Neuron (in vitro differentiated cells): ENCODE measurements around the gene UBE2Q2.
"Not testable (repeated sequence)": the region's sequence is repeated elsewhere in the genome, so short reads cannot be mapped to it uniquely, and the experiment has no call there.

Source experiments
- H2AFZ ChIP-seq: one replicate; pipeline ENCODE4 v1.6.1; 2013; ENCODE audit warnings: low read depth, mild to moderate bottlenecking, inconsistent platforms, low read length, moderate library complexity
- H3K27me3 ChIP-seq: one replicate; pipeline ENCODE4 v1.6.1; 2013; ENCODE audit warnings: low read length; ENCODE audit not compliant: insufficient read depth
- H3K36me3 ChIP-seq: one replicate; pipeline ENCODE4 v1.6.1; 2013; ENCODE audit warnings: low read length; ENCODE audit not compliant: insufficient read depth
- H3K4me1 ChIP-seq: one replicate; pipeline ENCODE4 v1.6.1; 2013; ENCODE audit warnings: low read length; ENCODE audit not compliant: insufficient read depth
- H3K4me3 ChIP-seq: 2 replicates; pipeline ENCODE4 v1.5.1; 2013; ENCODE audit warnings: mild to moderate bottlenecking, low read length, moderate library complexity
- H3K9me3 ChIP-seq: one replicate; pipeline ENCODE4 v1.6.1; 2013; ENCODE audit warnings: low read length

The UBE2Q2 gene

DNA sequence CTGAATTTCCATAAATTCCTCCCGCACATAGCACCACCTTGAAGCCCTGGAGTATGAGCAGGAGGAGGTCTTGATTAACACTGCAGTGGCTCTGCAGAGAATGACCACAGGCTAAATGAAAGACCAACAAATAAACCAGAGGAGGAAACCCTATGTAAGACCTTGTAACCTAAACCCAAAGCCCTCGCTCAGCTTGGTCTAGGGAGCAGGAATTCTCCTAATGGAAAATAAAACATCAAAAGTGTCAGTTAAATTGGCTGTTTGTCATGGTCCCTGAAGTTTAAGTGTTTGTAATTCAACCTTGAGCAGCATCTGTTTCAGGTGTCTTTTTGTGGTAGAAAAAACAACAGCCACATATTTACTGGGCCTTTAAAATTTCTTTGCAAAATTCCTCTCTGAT, 9.2 kb upstream of the UBE2Q2 start:
- Histone ChIP-seq H2AFZ (no peak overlapping the region), H3K4me1 (peaks cover 13% of the 10 kb centered on the region), H3K36me3 (no peaks in the 10 kb centered on the region), H3K9me3 (no peaks in the 10 kb centered on the region), H3K4me3 (no peak overlapping the region), H3K27me3 (peaks cover 4% of the 10 kb centered on the region)

- H3K36me3 ChIP-seq, result no peaks in the 10 kb centered on the region
- H2AFZ ChIP-seq, result no peak overlapping the region
- H3K9me3 ChIP-seq, result no peaks in the 10 kb centered on the region
- H3K4me1 ChIP-seq, result peaks cover 8% of the 10 kb centered on the region
- peaks cover 5% of the 10 kb centered on the region for H3K27me3 ChIP-seq
- H3K4me3 ChIP-seq, result no peak overlapping the region
Measured at GRCh38 chr15:75835990-75836958, 7.0 kb upstream of the UBE2Q2 start.

DNA sequence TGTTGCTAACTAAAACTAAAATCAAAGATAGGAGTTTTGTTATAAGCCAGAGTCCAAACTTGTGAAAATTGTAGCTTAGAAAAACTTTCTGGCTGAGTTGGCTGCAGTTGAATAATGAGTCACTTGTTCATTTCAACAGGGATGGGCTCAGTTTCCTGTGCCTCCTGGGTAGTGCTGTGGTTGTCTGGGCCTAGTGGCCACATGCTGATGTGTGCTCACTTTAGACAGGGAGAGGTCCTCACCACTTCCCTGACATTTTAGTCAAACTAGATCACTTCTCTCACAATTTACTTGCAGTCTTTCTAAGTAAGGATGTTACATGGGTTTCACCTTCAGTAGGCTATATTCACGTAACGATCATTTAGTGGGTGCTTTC, 6.3 kb upstream of the UBE2Q2 start:
- H3K36me3 ChIP-seq, result no peaks in the 10 kb centered on the region
- H2AFZ ChIP-seq, result no peak overlapping the region
- H3K27me3 ChIP-seq, result peaks cover 5% of the 10 kb centered on the region
- H3K4me1 ChIP-seq, result peaks cover under 1% of the 10 kb centered on the region
- no peaks in the 10 kb centered on the region for H3K9me3 ChIP-seq
- H3K4me3 ChIP-seq, result no peak overlapping the region

GRCh38 chr15:75840659-75841058, 2.6 kb upstream of the UBE2Q2 start:
- H3K9me3 ChIP-seq, result no peaks in the 10 kb centered on the region
- H3K36me3 ChIP-seq, result no peaks in the 10 kb centered on the region
- peaks cover 5% of the 10 kb centered on the region for H3K27me3 ChIP-seq
- peaks cover 14% of the 10 kb centered on the region for H3K4me1 ChIP-seq
- no peak overlapping the region for H3K4me3 ChIP-seq
- H2AFZ ChIP-seq, result no peak overlapping the region

DNA sequence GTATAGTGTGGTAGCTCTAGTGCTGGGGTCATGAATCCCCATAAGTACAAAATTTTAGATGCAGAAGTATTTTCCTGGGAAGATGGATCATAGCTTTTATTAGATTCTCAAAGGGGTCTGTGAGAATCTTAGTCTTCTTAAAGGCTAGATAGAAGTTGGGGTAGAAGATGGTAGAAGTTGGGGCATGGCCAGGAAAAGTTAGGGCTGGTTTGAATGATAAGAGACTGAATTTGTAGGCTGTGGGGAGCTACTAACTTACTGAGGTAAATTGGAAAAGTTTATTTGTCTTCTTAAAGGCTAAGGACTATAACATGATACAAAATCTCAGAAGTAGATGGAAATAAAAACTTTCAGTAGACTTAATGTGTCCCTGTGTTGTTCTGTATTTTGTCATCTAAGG, 1.6 kb upstream of the UBE2Q2 start:
- no peak overlapping the region for H3K4me3 ChIP-seq
- H3K9me3 ChIP-seq, result no peaks in the 10 kb centered on the region
- peaks cover 23% of the 10 kb centered on the region for H3K4me1 ChIP-seq
- H3K36me3 ChIP-seq, result no peaks in the 10 kb centered on the region
- H3K27me3 ChIP-seq, result peaks cover 5% of the 10 kb centered on the region
- no peak overlapping the region for H2AFZ ChIP-seq

GRCh38 chr15:75843678-75844581, 683 bp downstream of the UBE2Q2 start:
- no peaks in the 10 kb centered on the region for H3K36me3 ChIP-seq
- H3K4me3 ChIP-seq, result peak overlapping the region; percentile 97
- peak overlapping the region; percentile 95 for H2AFZ ChIP-seq
- H3K27me3 ChIP-seq, result peaks cover 2% of the 10 kb centered on the region
- H3K4me1 ChIP-seq, result peaks cover 29% of the 10 kb centered on the region
- no peaks in the 10 kb centered on the region for H3K9me3 ChIP-seq

- no peaks in the 10 kb centered on the region for H3K36me3 ChIP-seq
- H3K9me3 ChIP-seq, result no peaks in the 10 kb centered on the region
- H3K4me3 ChIP-seq, result peak overlapping the region; percentile 97
- H3K4me1 ChIP-seq, result peaks cover 29% of the 10 kb centered on the region
- H3K27me3 ChIP-seq, result no peaks in the 10 kb centered on the region
- no peak overlapping the region for H2AFZ ChIP-seq
Measured at GRCh38 chr15:75844629-75845335, 1.5 kb downstream of the UBE2Q2 start.

DNA sequence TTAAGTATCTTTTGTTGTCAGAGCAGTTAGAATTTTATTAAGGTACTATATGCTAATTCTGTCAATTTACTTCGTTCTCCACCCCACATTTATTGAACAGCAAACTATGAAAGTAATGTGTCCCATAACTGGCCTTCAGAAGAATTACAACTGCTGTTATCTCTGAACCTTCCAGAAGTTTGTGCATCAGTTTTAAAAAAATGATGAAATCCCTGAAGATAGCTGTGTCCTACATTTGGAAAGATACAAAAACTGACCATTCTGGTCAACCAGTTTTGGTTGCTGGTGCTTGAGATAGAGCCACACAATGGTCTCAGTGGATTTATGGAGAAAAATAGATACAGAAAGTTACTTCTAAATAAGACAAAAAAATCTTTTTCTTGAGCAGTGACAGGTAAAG, 5.9 kb downstream of the UBE2Q2 start:
- no peaks in the 10 kb centered on the region for H3K27me3 ChIP-seq
- H2AFZ ChIP-seq, result no peak overlapping the region
- peaks cover 4% of the 10 kb centered on the region for H3K36me3 ChIP-seq
- H3K4me3 ChIP-seq, result no peak overlapping the region
- H3K4me1 ChIP-seq, result peaks cover 29% of the 10 kb centered on the region
- no peaks in the 10 kb centered on the region for H3K9me3 ChIP-seq

DNA sequence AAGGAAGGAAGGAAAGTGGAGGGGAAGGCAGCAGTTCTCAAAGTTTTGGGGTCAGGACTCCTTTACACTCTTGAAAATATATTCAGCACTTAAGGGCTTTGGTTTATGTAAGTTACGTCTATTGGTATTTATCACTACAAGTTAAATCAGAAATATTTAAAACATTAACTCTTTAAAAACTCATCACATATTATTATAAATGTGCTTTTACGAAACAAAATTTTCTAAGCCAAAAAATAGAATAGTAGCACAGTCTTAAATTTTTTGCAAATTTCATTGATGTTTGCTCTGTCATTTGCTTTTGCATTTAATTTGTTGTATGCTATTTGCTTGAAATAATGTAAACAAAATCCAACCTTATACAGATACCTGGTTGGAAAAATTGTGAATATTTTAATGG, 7.5 kb downstream of the UBE2Q2 start:
- no peak overlapping the region for H2AFZ ChIP-seq
- H3K36me3 ChIP-seq, result peaks cover 15% of the 10 kb centered on the region
- H3K4me3 ChIP-seq, result no peak overlapping the region
- H3K27me3 ChIP-seq, result no peaks in the 10 kb centered on the region
- H3K4me1 ChIP-seq, result peaks cover 15% of the 10 kb centered on the region
- no peaks in the 10 kb centered on the region for H3K9me3 ChIP-seq

DNA sequence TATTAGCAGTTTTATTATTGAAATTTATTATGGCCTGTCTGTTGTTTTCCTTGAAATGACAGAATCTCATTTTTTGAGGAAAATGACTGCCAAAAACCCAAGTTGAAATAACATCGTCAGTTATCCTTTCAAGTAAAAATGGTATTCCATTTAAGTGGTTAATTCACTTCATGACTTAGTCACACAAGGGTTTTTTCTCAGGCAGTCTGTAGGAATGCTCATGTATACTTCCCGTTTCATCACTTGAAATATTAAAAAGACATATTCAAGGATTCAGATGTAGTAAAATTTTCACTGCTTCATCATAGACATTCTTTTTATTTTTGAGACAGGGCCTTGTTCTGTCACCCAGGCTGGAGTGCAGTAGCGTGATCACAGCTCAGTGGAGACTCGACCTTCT, 8.3 kb downstream of the UBE2Q2 start:
- H3K36me3 ChIP-seq, result peaks cover 22% of the 10 kb centered on the region
- not testable (repeated sequence) for H3K4me3 ChIP-seq, H3K4me1 ChIP-seq, H3K27me3 ChIP-seq, H3K9me3 ChIP-seq, H2AFZ ChIP-seq

DNA sequence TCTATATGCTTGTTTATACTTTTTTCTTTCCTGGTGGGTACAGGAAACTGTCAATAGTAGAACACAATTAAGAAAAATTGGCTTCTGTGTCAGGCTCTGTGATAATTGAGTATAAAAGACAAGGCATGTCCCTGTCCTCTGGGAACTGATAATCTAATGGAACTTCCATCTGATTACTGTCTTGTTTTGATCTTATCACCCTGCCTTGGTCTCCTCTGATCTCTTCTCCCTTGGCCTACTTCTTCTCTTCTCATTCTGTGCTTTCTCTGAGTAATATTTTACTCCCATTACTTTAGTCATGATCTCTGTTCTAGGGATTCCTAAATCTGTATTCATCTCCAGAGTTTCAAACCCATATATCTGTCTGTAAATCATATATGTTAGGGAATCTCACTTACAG, 14.6 kb downstream of the UBE2Q2 start:
- Histone ChIP-seq H3K36me3 (peaks cover 56% of the 10 kb centered on the region), H3K9me3 (no peaks in the 10 kb centered on the region), H3K4me1 (no peaks in the 10 kb centered on the region)

DNA sequence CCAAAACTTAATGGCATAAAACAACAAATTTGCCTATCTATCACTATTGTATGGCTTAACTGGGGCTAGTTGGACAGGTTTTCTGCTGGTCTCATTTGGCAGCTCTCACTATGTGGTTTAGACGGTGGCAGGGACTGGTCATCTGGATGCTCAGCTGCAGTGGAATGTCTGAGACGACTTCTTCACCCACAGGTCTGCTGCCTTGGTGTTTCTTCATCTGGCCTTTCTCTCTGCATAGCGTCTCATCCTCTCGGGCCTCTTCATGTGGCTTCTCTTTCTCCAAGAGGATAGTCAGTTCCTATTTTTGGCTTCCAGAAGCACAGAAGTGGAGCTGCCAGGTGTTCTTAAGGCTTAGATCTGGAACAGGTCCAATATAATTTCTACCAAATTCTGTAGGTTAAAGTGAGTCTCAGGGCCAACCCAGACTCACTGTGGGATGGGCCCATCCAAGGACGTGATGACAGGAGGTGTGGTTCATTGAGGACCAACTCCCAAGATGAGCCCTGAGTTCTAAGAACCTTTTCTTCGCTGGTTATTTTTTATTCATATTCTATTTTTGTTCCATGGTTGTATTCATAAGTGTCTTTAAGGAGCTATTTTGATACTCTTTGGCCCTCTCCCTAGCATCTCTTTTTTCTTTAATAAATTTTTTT, 18.6 kb downstream of the UBE2Q2 start:
- no peaks in the 10 kb centered on the region for H3K4me1 ChIP-seq

More for the DNA sequence above, 14.6 kb downstream of the UBE2Q2 start:
- Histone ChIP-seq H2AFZ (no peak overlapping the region), H3K27me3 (no peaks in the 10 kb centered on the region), H3K4me3 (no peak overlapping the region)

More for the DNA sequence above, 18.6 kb downstream of the UBE2Q2 start:
- H3K9me3 ChIP-seq, result no peaks in the 10 kb centered on the region
- H3K27me3 ChIP-seq, result no peaks in the 10 kb centered on the region
- H3K4me3 ChIP-seq, result no peak overlapping the region
- H2AFZ ChIP-seq, result no peak overlapping the region
- H3K36me3 ChIP-seq, result peaks cover 54% of the 10 kb centered on the region
